Measurements from ENCODE around the gene PEDS1. TPM values are rescaled to one million over a fixed set of nuclear protein-coding genes. Genes with fewer than 3 reads are reported as not detected.
"Not testable (repeated sequence)": the region's sequence is repeated elsewhere in the genome, so short reads cannot be mapped to it uniquely, and the experiment has no call there.

The PEDS1 gene
- total RNA-seq, 1 donor from 2014 or later, result 30.3 TPM

- H3K27me3 Mint-ChIP-seq (ENCODE audit: low read depth), result no peaks in the 10 kb centered on the region
- H3K27ac Mint-ChIP-seq, result no peak overlapping the region
- H3K9me3 Mint-ChIP-seq, result peaks cover 4% of the 10 kb centered on the region
- no peak overlapping the region for H3K4me3 Mint-ChIP-seq
- TF ChIP-seq, protein P1, sequence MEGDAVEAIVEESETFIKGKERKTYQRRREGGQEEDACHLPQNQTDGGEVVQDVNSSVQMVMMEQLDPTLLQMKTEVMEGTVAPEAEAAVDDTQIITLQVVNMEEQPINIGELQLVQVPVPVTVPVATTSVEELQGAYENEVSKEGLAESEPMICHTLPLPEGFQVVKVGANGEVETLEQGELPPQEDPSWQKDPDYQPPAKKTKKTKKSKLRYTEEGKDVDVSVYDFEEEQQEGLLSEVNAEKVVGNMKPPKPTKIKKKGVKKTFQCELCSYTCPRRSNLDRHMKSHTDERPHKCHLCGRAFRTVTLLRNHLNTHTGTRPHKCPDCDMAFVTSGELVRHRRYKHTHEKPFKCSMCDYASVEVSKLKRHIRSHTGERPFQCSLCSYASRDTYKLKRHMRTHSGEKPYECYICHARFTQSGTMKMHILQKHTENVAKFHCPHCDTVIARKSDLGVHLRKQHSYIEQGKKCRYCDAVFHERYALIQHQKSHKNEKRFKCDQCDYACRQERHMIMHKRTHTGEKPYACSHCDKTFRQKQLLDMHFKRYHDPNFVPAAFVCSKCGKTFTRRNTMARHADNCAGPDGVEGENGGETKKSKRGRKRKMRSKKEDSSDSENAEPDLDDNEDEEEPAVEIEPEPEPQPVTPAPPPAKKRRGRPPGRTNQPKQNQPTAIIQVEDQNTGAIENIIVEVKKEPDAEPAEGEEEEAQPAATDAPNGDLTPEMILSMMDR (IDR thresholded peaks at IDR 0.05; ENCODE audit: unreplicated experiment), result no peak
- H3K36me3 Mint-ChIP-seq, result peaks cover 1% of the 10 kb centered on the region
- peaks cover 21% of the 10 kb centered on the region for H3K4me1 Mint-ChIP-seq
- no peak for DNase-seq (ENCODE audit: low spot score in 2 of 2, unreplicated experiment in 2 of 2)
Observed at GRCh38 chr20:50170549-50171220, 17.2 kb upstream of the PEDS1 start.

GRCh38 chr20:50169329-50169823, 15.9 kb upstream of the PEDS1 start:
- Mint-ChIP-seq H3K4me1 (peaks cover 24% of the 10 kb centered on the region), H3K27me3 (ENCODE audit: low read depth) (no peaks in the 10 kb centered on the region), H3K4me3 (no peak overlapping the region), H3K36me3 (peaks cover 1% of the 10 kb centered on the region), H3K27ac (peak overlapping the region; percentile 28), H3K9me3 (peaks cover 4% of the 10 kb centered on the region)
- peak in 1 of 2 experiments; percentile 82 for DNase-seq (ENCODE audit: low spot score in 2 of 2, unreplicated experiment in 2 of 2)
- TF ChIP-seq, protein P1 (IDR thresholded peaks at IDR 0.05; ENCODE audit: unreplicated experiment), result peak; percentile 89

DNA sequence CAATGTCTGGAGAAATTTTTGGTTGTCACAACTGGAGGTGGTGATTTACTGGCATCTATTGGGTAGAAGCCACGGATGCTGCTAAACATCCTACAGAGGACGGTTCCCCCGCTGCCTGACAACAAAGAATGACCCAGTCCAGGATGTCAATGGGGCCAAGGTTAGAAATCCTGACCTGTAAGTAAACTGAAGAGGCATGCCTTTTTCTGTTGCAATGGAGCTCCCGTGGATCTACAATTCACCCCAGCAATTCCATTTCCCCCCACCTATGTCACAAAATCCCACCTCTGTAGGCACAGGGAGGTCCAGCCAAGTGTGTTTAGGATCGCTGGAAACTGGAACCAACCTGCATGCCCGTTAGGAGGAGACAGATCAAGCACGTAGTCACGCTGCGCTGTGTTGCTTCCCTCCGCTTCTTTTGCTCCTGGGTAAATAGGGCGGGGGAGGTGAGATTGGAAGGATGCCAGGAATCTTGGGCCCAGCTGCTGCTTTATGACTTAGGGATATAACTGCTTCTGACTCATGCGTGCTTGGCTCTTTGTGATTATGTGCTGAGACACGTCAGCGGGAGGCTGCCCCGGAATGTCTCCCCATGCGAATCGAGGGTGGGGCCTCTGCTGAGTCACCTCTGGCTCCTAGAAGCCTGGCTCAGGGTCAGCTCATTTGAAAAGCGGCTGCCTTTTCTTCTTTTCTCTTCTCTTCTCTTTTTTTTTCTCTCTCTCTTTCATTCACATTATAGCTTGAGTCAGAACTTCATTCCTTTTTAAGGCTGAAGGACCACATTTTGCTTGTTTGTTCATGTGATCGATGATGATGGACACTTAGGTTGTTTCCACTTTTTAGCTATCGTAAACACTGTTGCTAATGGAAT, 12.4 kb upstream of the PEDS1 start:
- TF ChIP-seq, protein P1 (IDR thresholded peaks at IDR 0.05; ENCODE audit: unreplicated experiment), result no peak
- Mint-ChIP-seq H3K4me1 (peaks cover 11% of the 10 kb centered on the region), H3K4me3 (peak overlapping the region; percentile 57), H3K27ac (peak overlapping the region; percentile 99), H3K27me3 (ENCODE audit: low read depth) (no peaks in the 10 kb centered on the region), H3K36me3 (peaks cover 1% of the 10 kb centered on the region), H3K9me3 (peaks cover 4% of the 10 kb centered on the region)
- DNase-seq (ENCODE audit: low spot score in 2 of 2, unreplicated experiment in 2 of 2), result peak; percentile 80 to 91

GRCh38 chr20:50163570-50164317, 10.2 kb upstream of the PEDS1 start:
- H3K4me1 Mint-ChIP-seq, result peaks cover 11% of the 10 kb centered on the region
- DNase-seq (ENCODE audit: low spot score in 2 of 2, unreplicated experiment in 2 of 2), result no peak
- no peaks in the 10 kb centered on the region for H3K36me3 Mint-ChIP-seq
- TF ChIP-seq, protein P1 (IDR thresholded peaks at IDR 0.05; ENCODE audit: unreplicated experiment), result no peak
- H3K4me3 Mint-ChIP-seq, result no peak overlapping the region
- H3K27me3 Mint-ChIP-seq (ENCODE audit: low read depth), result no peaks in the 10 kb centered on the region
- H3K27ac Mint-ChIP-seq, result peak overlapping the region; percentile 83
- no peaks in the 10 kb centered on the region for H3K9me3 Mint-ChIP-seq

- H3K9me3 Mint-ChIP-seq; H3K27ac Mint-ChIP-seq; H3K27me3 Mint-ChIP-seq (ENCODE audit: low read depth); H3K4me3 Mint-ChIP-seq; H3K36me3 Mint-ChIP-seq; DNase-seq (ENCODE audit: low spot score in 2 of 2, unreplicated experiment in 2 of 2): not testable (repeated sequence)
- H3K4me1 Mint-ChIP-seq, result peaks cover 11% of the 10 kb centered on the region
Observed at GRCh38 chr20:50161494-50161893, 8.0 kb upstream of the PEDS1 start.

Data from mesothelial cell of epicardium (in vitro differentiated cells).